IPS-18a (cell line): ENCODE results near the gene LRP1B.

Experiments
- H3K27ac ChIP-seq: one replicate; pipeline ENCODE4 v1.5.1; 2013; ENCODE audit warnings: low read length
- H3K27me3 ChIP-seq: one replicate; pipeline ENCODE4 v1.6.1; 2013; ENCODE audit warnings: mild to moderate bottlenecking, low read length; ENCODE audit not compliant: control insufficient read depth, insufficient read depth
- H3K36me3 ChIP-seq: one replicate; pipeline ENCODE4 v1.6.1; 2013; ENCODE audit warnings: low read depth, low read length; ENCODE audit not compliant: control insufficient read depth
- H3K4me1 ChIP-seq: one replicate; pipeline ENCODE4 v1.6.1; 2013; ENCODE audit warnings: low read depth, low read length; ENCODE audit not compliant: control insufficient read depth
- H3K4me3 ChIP-seq: one replicate; pipeline ENCODE4 v1.5.1; 2013; ENCODE audit warnings: low read length
- H3K9ac ChIP-seq: one replicate; pipeline ENCODE4 v1.6.1; 2013; ENCODE audit warnings: mild to moderate bottlenecking, low read length, moderate library complexity
- H3K9me3 ChIP-seq: one replicate; pipeline ENCODE4 v1.6.1; 2013; ENCODE audit warnings: low read depth, low read length; ENCODE audit not compliant: control insufficient read depth

The LRP1B gene

GRCh38 chr2:141522702-141523101, 608.1 kb downstream of the LRP1B start:
- Histone ChIP-seq H3K27me3 (no peaks in the 10 kb centered on the region), H3K4me3 (no peak overlapping the region), H3K27ac (no peak overlapping the region), H3K36me3 (no peaks in the 10 kb centered on the region), H3K9ac (no peak overlapping the region), H3K9me3 (no peaks in the 10 kb centered on the region), H3K4me1 (peaks cover 3% of the 10 kb centered on the region)

DNA sequence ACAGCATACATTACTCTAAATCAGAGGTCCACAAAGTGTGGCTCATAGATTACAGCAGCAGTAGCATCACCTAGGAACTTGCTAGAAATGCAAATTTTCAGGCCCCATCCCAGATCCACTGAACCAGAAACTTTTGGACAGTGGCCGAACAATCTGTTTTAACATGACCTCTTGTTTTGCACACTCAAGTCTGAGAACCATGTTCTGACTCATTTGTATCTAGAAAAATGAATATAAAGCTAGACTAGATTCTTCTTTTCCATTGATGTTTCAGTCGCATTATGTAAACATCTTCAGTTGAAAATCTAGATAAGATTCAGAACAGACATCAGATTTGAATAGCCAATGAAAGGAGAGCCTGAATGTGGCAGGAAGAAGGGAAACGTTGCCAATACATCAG, 608.8 kb downstream of the LRP1B start:
- H3K4me1 ChIP-seq, result peaks cover 3% of the 10 kb centered on the region

GRCh38 chr2:141519906-141520305, 610.9 kb downstream of the LRP1B start:
- Histone ChIP-seq H3K27me3 (no peaks in the 10 kb centered on the region), H3K9ac (no peak overlapping the region), H3K4me3 (no peak overlapping the region), H3K4me1 (peaks cover 3% of the 10 kb centered on the region), H3K36me3 (no peaks in the 10 kb centered on the region), H3K27ac (no peak overlapping the region), H3K9me3 (no peaks in the 10 kb centered on the region)

More for the DNA sequence above, 608.8 kb downstream of the LRP1B start:
- Histone ChIP-seq H3K9ac (no peak overlapping the region), H3K27ac (no peak overlapping the region), H3K4me3 (no peak overlapping the region), H3K9me3 (no peaks in the 10 kb centered on the region), H3K36me3 (no peaks in the 10 kb centered on the region), H3K27me3 (no peaks in the 10 kb centered on the region)

DNA sequence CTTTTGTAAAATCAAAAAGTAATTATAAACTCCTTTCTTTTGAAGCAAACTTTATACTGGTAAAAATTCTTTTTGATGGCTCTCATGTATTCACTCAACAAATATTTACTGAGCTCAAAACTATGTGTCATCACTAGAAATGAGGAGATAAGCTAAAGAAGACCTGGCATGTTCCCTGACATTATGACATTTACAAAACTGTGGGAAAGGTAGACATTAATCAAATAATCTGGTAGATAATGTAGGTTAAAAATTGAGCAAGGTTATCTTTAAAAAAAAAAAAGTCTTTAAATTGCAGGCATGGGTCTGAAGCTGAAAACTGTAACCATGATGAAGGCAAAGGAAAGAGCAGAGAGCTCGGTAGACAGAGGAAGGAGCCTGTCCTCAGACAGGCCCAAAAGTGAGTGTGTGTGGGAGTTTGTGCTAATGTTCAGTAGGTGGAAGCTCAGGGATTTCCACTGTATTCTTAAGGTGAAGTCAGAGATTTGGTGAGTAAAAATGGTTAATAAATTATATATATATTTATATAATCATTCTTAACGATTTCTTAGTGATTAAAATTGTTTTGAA, 612.9 kb downstream of the LRP1B start:
- Histone ChIP-seq H3K4me3 (no peak overlapping the region), H3K27ac (no peak overlapping the region), H3K27me3 (no peaks in the 10 kb centered on the region), H3K9me3 (no peaks in the 10 kb centered on the region), H3K9ac (no peak overlapping the region), H3K4me1 (peaks cover 3% of the 10 kb centered on the region), H3K36me3 (no peaks in the 10 kb centered on the region)

DNA sequence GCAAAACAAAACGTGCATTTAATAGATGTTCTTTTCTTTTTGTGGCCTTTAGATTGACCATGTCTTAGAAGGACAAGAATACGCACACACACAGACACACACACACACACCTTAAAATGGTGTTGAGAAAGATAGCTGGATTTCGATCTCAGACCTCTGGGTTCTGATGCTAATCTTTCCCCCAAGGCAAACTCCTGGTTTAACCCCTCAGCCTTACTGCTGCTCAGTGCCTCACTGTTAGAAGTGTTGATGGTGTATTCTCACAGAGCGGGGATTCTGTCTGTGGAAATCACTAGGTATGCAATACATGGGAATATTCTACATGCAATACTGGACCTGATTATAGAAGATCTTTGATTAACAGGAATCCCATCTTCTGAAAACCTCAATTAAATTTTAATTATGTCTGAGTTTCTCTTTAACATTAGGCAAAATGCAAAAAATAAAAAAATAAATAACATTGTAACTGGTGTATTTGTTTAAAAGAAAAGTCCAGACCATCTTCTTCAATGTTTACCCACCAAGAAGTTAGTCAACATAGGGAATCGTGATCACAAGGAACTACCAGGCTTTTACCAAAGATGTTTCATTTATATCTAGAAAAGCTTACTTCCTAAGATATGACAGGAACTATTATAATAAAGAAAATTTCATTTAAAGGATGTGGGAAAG, 613.5 kb downstream of the LRP1B start:
- H3K27me3 ChIP-seq, result no peaks in the 10 kb centered on the region
- H3K4me3 ChIP-seq, result no peak overlapping the region
- no peak overlapping the region for H3K9ac ChIP-seq
- H3K36me3 ChIP-seq, result no peaks in the 10 kb centered on the region
- H3K9me3 ChIP-seq, result no peaks in the 10 kb centered on the region
- peaks cover 3% of the 10 kb centered on the region for H3K4me1 ChIP-seq
- no peak overlapping the region for H3K27ac ChIP-seq

DNA sequence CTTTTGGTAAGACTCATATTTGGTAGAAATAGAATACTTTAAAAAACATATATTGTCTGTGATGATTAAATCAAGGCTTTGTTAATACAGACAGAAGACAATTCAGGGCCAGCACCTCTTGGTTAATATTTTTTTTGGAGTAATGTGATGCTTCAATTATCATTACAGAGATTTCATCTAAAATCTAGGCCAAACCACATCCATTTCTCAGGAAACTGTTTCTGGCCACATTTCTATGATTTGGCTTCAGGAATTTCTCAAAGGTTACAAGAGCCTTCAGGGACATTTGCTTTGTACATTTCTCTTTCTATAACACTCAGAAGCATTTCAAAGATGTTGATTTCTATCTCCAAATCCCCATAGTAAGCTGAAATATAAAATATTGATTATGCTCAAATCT, 614.9 kb downstream of the LRP1B start:
- no peaks in the 10 kb centered on the region for H3K9me3 ChIP-seq
- H3K9ac ChIP-seq, result no peak overlapping the region
- no peak overlapping the region for H3K4me3 ChIP-seq
- H3K27me3 ChIP-seq, result no peaks in the 10 kb centered on the region
- H3K27ac ChIP-seq, result no peak overlapping the region
- no peaks in the 10 kb centered on the region for H3K36me3 ChIP-seq
- peaks cover 3% of the 10 kb centered on the region for H3K4me1 ChIP-seq

DNA sequence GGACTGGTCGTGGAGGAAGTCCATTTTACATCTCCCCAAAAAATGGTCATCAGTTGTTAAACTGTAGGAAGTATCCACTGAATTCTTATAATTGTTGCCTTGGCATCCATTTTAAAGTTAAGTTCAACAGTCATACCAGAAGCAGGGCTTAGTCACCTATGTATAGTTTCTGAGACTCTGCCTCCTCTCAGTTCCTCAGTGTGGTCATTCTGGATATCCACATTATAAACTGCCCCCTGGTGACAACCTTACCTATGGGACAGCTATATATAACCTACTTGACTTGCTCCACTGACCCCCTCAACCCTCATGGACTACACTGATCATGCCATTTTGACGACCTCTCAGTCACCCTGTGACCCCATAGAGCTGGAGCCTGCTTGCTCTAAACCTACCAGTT, 617.0 kb downstream of the LRP1B start:
- Histone ChIP-seq H3K4me3 (no peak overlapping the region), H3K27ac (no peak overlapping the region), H3K9me3 (no peaks in the 10 kb centered on the region), H3K9ac (no peak overlapping the region), H3K27me3 (no peaks in the 10 kb centered on the region), H3K4me1 (no peaks in the 10 kb centered on the region), H3K36me3 (no peaks in the 10 kb centered on the region)

GRCh38 chr2:141508806-141509595, 621.8 kb downstream of the LRP1B start:
- H3K4me3 ChIP-seq, result no peak overlapping the region
- no peaks in the 10 kb centered on the region for H3K36me3 ChIP-seq
- H3K27ac ChIP-seq, result no peak overlapping the region

DNA sequence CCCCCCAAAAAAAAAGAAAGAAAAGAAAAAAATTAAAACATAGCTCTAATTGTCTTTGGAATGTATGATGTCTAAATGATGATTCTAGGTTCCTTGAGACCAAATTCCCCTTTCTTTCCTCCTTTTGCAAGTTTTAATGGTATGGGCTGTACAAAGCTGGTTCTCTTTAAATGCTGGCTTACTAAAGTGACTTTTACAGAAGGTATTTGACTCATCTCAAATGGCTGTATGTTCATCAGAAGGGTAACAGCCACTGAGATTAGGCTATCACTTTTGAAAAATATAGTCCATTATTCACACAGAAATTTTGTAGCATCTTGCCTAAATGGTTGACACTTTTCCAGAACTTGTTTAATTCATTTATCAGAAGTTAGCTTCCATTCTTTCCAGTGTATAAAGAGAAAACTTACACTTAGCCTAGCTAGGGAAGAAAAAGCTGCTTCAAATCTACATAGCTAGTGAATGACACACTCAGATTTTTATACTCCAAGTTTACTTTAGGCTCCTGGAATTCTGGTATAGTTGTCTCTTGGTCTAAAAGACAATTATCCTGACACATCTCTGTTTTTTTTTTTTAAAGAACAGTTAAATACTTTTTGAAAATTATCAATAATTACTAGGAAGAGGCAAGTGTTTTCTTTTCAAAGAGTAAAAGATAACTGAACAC, 622.6 kb downstream of the LRP1B start:
- H3K4me3 ChIP-seq, result no peak overlapping the region
- no peak overlapping the region for H3K27ac ChIP-seq
- H3K36me3 ChIP-seq, result no peaks in the 10 kb centered on the region
- no peaks in the 10 kb centered on the region for H3K27me3 ChIP-seq
- H3K4me1 ChIP-seq, result no peaks in the 10 kb centered on the region
- no peak overlapping the region for H3K9ac ChIP-seq
- no peaks in the 10 kb centered on the region for H3K9me3 ChIP-seq

More at GRCh38 chr2:141508806-141509595, 621.8 kb downstream of the LRP1B start:
- Histone ChIP-seq H3K9ac (no peak overlapping the region), H3K4me1 (no peaks in the 10 kb centered on the region), H3K27me3 (no peaks in the 10 kb centered on the region), H3K9me3 (no peaks in the 10 kb centered on the region)

- H3K27ac ChIP-seq, result no peak overlapping the region
- H3K4me3 ChIP-seq, result no peak overlapping the region
- no peaks in the 10 kb centered on the region for H3K9me3 ChIP-seq
Measured at GRCh38 chr2:141506135-141506534, 624.7 kb downstream of the LRP1B start.

GRCh38 chr2:141501752-141502151, 629.1 kb downstream of the LRP1B start:
- no peak overlapping the region for H3K27ac ChIP-seq
- H3K9me3 ChIP-seq, result no peaks in the 10 kb centered on the region
- H3K27me3 ChIP-seq, result no peaks in the 10 kb centered on the region
- H3K9ac ChIP-seq, result no peak overlapping the region
- H3K4me1 ChIP-seq, result no peaks in the 10 kb centered on the region
- no peak overlapping the region for H3K4me3 ChIP-seq
- no peaks in the 10 kb centered on the region for H3K36me3 ChIP-seq

More at GRCh38 chr2:141506135-141506534, 624.7 kb downstream of the LRP1B start:
- Histone ChIP-seq H3K9ac (no peak overlapping the region), H3K36me3 (no peaks in the 10 kb centered on the region), H3K4me1 (no peaks in the 10 kb centered on the region), H3K27me3 (no peaks in the 10 kb centered on the region)
